MM.1S (cell line): ENCODE data around the gene JUND.

Experiments used
- DNase-seq: peaks from one replicate; pipeline ENCODE4 v3.0.0-alpha.2; 2015
- H2AFZ ChIP-seq: fragments of 300-600 bp; sonication (generic); 2 replicates; pipeline ENCODE4 v1.6.0; 2016; ENCODE audit warnings: antibody characterized with exemption, low read length
- H3F3A ChIP-seq: fragments of 300-600 bp; sonication (generic); 2 replicates; pipeline ENCODE4 v1.6.1; 2016; ENCODE audit warnings: mild to moderate bottlenecking, antibody characterized with exemption, low read length, moderate library complexity, mixed read lengths; ENCODE audit not compliant: insufficient read depth
- H3K27ac ChIP-seq: fragments of 300-600 bp; sonication (generic); 2 replicates; pipeline ENCODE4 v1.5.1; 2016; ENCODE audit warnings: mild to moderate bottlenecking, low read length
- H3K27me3 ChIP-seq: fragments of 300-600 bp; sonication (generic); replicated peaks from 2 replicates; pipeline ENCODE4 v1.6.0; 2016; ENCODE audit warnings: low read length; ENCODE audit not compliant: insufficient read depth
- H3K36me3 ChIP-seq: fragments of 300-600 bp; sonication (generic); replicated peaks from 2 replicates; pipeline ENCODE4 v1.6.1; 2016; ENCODE audit warnings: mild to moderate bottlenecking, low read length, mixed read lengths; ENCODE audit not compliant: insufficient read depth
- H3K4me1 ChIP-seq: fragments of 300-600 bp; sonication (generic); 2 replicates; pipeline ENCODE4 v1.6.1; 2016; ENCODE audit warnings: low read length, mixed read lengths
- H3K4me2 ChIP-seq: fragments of 300-600 bp; sonication (generic); 2 replicates; pipeline ENCODE4 v1.6.0; 2016; ENCODE audit warnings: low read depth, low read length
- H3K4me3 ChIP-seq: fragments of 300-600 bp; sonication (generic); 2 replicates; pipeline ENCODE4 v1.5.1; 2016; ENCODE audit warnings: low read length, mixed read lengths
- H3K79me2 ChIP-seq: fragments of 300-600 bp; sonication (generic); 2 replicates; pipeline ENCODE4 v1.6.1; 2016; ENCODE audit warnings: mixed run types, low read length, mixed read lengths
- H3K9ac ChIP-seq: fragments of 300-600 bp; sonication (generic); 2 replicates; pipeline ENCODE4 v1.6.1; 2016; ENCODE audit warnings: low read length, mixed read lengths
- H3K9me2 ChIP-seq: fragments of 300-600 bp; sonication (generic); replicated peaks from 2 replicates; pipeline ENCODE4 v1.6.1; 2016; ENCODE audit warnings: mild to moderate bottlenecking, low read length, mixed read lengths; ENCODE audit not compliant: insufficient read depth
- H3K9me3 ChIP-seq: fragments of 300-600 bp; sonication (generic); replicated peaks from 2 replicates; pipeline ENCODE4 v1.6.1; 2016; ENCODE audit warnings: mild to moderate bottlenecking, low read length, mixed read lengths; ENCODE audit not compliant: insufficient read depth
- H4K20me1 ChIP-seq: fragments of 300-600 bp; sonication (generic); 2 replicates; pipeline ENCODE4 v1.6.1; 2016; ENCODE audit warnings: mild to moderate bottlenecking, low read length, moderate library complexity, mixed read lengths; ENCODE audit not compliant: insufficient read depth
- EZH2 ChIP-seq: fragments of 300-600 bp; sonication (generic); optimal IDR thresholded peaks from 2 replicates; pipeline ENCODE3; 2017; ENCODE audit warnings: low read depth, mild to moderate bottlenecking, antibody characterized with exemption, low read length, mixed read lengths
- EZH2phosphoT487 ChIP-seq: fragments of 300-600 bp; sonication (generic); IDR thresholded peaks from 2 replicates; pipeline ENCODE4 v1.6.1; 2018; ENCODE audit warnings: antibody characterized with exemption, low read length
- TF ChIP-seq, protein P1 (sequence below): fragments of 300-600 bp; sonication (generic); IDR thresholded peaks from 2 replicates; pipeline ENCODE4 v1.5.1; 2016; ENCODE audit warnings: antibody characterized with exemption, low read length, mixed read lengths

The JUND gene

DNA sequence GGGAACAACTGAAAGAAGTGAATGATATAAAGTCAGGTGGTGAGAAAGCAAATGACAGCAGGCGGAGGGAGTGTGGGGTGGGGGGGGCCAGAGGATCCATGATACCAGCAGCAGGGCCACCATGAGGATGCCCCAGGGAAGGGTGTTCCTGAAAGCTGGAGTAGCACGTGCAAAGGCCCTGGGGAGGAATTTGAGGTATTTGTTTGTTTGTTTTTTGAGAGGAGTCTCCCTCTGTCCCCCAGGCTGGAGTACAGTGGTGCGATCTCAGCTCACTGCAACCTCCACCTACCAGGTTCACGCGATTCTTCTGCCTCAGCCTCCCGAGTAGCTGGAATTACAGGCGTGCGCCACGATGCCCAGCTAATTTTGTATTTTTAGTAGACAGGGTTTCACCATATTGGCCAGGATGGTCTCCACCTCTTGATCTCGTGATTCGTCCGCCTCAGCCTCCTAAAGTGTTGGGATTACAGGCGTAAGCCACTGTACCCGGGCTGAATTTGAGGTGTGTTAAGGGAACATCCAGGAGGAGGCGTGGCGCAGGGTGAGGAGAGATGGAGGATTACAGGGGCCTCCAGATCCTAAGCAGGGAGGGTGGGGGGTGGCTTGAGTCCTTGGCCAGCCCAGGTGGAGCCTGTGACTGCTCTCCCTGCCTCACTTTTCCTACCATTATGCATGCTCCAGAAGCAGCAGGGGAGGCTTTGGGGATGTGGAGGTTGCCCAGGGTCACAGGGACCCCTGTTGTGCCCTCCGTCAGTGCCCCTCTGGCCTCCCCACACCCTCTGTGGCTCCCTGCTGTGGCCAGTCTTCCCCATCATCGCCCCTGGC is 12.4 kb upstream of the JUND start:
- no peak overlapping the region for H3K9ac ChIP-seq
- no peak overlapping the region for H3K4me3 ChIP-seq
- peaks cover 18% of the 10 kb centered on the region for H3K4me1 ChIP-seq

GRCh38 chr19:18292810-18293641 is 11.6 kb upstream of the JUND start:
- no peak overlapping the region; the same call in 1 of the 2 replicates for H3K9ac ChIP-seq
- peak overlapping the region; percentile 60; the same call in 1 of the 2 replicates for H3K4me3 ChIP-seq
- no peaks in the 10 kb centered on the region for H3K9me3 ChIP-seq
- no peak overlapping the region for H3K27ac ChIP-seq
- peaks cover 55% of the 10 kb centered on the region for H3K27me3 ChIP-seq
- peaks cover 18% of the 10 kb centered on the region for H3K4me1 ChIP-seq
- no peaks in the 10 kb centered on the region for H3F3A ChIP-seq
- peak overlapping the region; percentile 97 for H3K4me2 ChIP-seq
- no peak overlapping the region for H2AFZ ChIP-seq
- no peaks in the 10 kb centered on the region for H3K9me2 ChIP-seq
- H4K20me1 ChIP-seq = no peaks in the 10 kb centered on the region
- H3K36me3 ChIP-seq = no peaks in the 10 kb centered on the region
- DNase-seq = no peak
- H3K79me2 ChIP-seq = no peaks in the 10 kb centered on the region
- TF ChIP-seq EZH2phosphoT487 (no peak; the same call in 1 of the 2 replicates), EZH2 (no peak)
- TF ChIP-seq, protein P1, sequence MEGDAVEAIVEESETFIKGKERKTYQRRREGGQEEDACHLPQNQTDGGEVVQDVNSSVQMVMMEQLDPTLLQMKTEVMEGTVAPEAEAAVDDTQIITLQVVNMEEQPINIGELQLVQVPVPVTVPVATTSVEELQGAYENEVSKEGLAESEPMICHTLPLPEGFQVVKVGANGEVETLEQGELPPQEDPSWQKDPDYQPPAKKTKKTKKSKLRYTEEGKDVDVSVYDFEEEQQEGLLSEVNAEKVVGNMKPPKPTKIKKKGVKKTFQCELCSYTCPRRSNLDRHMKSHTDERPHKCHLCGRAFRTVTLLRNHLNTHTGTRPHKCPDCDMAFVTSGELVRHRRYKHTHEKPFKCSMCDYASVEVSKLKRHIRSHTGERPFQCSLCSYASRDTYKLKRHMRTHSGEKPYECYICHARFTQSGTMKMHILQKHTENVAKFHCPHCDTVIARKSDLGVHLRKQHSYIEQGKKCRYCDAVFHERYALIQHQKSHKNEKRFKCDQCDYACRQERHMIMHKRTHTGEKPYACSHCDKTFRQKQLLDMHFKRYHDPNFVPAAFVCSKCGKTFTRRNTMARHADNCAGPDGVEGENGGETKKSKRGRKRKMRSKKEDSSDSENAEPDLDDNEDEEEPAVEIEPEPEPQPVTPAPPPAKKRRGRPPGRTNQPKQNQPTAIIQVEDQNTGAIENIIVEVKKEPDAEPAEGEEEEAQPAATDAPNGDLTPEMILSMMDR = no peak

More for the DNA sequence above, 12.4 kb upstream of the JUND start:
- Histone ChIP-seq H4K20me1 (no peaks in the 10 kb centered on the region), H2AFZ (no peak overlapping the region), H3K27me3 (peaks cover 51% of the 10 kb centered on the region), H3K9me2 (no peaks in the 10 kb centered on the region), H3K9me3 (no peaks in the 10 kb centered on the region), H3K4me2 (no peak overlapping the region), H3K79me2 (no peaks in the 10 kb centered on the region), H3K36me3 (no peaks in the 10 kb centered on the region), H3F3A (no peaks in the 10 kb centered on the region), H3K27ac (no peak overlapping the region)
- TF ChIP-seq, protein P1 = no peak
- TF ChIP-seq EZH2phosphoT487 (no peak), EZH2 (no peak)
- no peak for DNase-seq

GRCh38 chr19:18292462-18292809 is 11.0 kb upstream of the JUND start:
- no peaks in the 10 kb centered on the region for H3F3A ChIP-seq
- no peak overlapping the region for H3K27ac ChIP-seq
- peak; percentile 43; the same call in 1 of the 2 replicates for TF ChIP-seq EZH2phosphoT487
- TF ChIP-seq, protein P1 = no peak
- H3K9me2 ChIP-seq = no peaks in the 10 kb centered on the region
- no peaks in the 10 kb centered on the region for H3K79me2 ChIP-seq
- peaks cover 18% of the 10 kb centered on the region for H3K4me1 ChIP-seq
- peak overlapping the region; percentile 60 for H3K4me3 ChIP-seq
- H3K4me2 ChIP-seq = peak overlapping the region; percentile 97
- H3K27me3 ChIP-seq = peaks cover 57% of the 10 kb centered on the region
- no peaks in the 10 kb centered on the region for H4K20me1 ChIP-seq
- peak overlapping the region; percentile 57; the same call in 1 of the 2 replicates for H3K9ac ChIP-seq
- H2AFZ ChIP-seq = peak overlapping the region; percentile 84
- H3K9me3 ChIP-seq = no peaks in the 10 kb centered on the region
- no peak for DNase-seq
- H3K36me3 ChIP-seq = no peaks in the 10 kb centered on the region
